ENCODE results near the gene CGB5.

DNA sequence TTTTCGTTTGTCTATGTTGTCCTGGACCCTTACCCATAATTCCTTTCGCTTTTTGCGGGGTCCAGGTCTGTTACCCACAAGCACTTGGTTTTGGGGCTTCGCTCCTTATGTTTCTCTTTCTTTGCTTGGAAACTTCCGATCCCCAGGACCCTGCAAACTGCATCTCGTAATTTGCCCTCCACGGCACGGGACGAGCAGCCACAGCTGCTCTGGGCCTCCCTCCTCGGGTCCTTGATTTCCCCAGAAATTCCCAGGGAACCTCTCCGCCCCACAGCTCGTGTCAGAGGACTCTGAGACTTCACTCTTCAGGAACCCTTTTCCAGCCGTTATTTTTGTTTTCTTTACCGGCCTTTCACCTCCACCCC is 42.2 kb downstream of the CGB5 start:
- no peak for TF ChIP-seq CTCF (IDR thresholded peaks at IDR 0.05; ENCODE audit: insufficient read depth, low read length)
- no peak for TF ChIP-seq POLR2AphosphoS5 (IDR thresholded peaks at IDR 0.05; ENCODE audit: low read depth)
- no peak for TF ChIP-seq GABPA (IDR thresholded peaks at IDR 0.05; ENCODE audit: low read depth)
- TF ChIP-seq, protein P1, sequence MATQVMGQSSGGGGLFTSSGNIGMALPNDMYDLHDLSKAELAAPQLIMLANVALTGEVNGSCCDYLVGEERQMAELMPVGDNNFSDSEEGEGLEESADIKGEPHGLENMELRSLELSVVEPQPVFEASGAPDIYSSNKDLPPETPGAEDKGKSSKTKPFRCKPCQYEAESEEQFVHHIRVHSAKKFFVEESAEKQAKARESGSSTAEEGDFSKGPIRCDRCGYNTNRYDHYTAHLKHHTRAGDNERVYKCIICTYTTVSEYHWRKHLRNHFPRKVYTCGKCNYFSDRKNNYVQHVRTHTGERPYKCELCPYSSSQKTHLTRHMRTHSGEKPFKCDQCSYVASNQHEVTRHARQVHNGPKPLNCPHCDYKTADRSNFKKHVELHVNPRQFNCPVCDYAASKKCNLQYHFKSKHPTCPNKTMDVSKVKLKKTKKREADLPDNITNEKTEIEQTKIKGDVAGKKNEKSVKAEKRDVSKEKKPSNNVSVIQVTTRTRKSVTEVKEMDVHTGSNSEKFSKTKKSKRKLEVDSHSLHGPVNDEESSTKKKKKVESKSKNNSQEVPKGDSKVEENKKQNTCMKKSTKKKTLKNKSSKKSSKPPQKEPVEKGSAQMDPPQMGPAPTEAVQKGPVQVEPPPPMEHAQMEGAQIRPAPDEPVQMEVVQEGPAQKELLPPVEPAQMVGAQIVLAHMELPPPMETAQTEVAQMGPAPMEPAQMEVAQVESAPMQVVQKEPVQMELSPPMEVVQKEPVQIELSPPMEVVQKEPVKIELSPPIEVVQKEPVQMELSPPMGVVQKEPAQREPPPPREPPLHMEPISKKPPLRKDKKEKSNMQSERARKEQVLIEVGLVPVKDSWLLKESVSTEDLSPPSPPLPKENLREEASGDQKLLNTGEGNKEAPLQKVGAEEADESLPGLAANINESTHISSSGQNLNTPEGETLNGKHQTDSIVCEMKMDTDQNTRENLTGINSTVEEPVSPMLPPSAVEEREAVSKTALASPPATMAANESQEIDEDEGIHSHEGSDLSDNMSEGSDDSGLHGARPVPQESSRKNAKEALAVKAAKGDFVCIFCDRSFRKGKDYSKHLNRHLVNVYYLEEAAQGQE (IDR thresholded peaks at IDR 0.05; ENCODE audit: insufficient replicate concordance, low read depth): no peak
- TF ChIP-seq SPI1 (IDR thresholded peaks at IDR 0.05; ENCODE audit: borderline replicate concordance, low read depth): no peak
